ENCODE measurements around the gene CDRT4.

DNA sequence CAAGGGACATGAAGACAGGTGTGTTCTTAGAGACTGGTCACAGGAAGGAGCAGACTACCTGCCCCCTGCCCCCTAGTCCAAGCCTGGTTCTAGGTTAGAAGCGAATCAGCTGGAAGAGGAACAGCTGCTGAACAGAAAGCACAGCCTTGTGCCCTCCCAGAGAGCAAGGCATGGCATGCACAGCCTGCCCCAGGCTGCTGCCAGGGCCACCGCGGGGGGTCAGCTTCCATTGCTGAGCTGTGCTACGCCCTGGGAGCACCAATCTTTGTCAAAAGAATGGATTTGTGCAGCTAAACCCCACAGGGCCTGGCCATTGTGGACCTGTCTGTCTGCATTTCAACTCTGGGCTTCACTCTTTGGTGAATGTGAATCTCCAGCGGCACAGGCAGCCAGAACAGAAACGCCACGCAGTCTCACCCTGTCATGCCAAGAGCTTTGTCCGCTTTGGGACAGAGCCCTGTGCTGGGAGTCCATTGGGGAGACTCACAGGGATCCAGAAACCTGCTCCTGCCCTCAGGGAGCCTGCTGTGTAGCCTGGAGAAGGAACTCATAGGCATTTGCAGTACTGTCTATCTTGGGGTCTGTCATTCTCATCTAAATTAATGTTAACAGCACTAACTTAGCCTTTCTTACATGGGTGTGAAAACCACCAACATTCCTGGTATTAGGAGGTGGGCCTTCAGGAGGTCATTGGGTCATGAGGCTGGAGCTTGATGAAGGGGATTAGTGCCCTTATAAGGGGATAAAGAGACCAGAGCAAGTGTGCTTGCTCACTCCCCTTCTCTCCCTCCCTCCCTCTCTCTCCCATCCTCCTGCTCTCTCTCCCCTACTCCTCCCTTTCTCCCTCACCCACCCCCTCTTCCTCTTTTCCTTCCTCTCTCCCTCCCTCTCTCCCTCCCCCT, 25.6 kb upstream of the CDRT4 start:
- no peak for TF ChIP-seq STAT3 (IDR thresholded peaks at IDR 0.05; ENCODE audit: low read depth, low read length)
- TF ChIP-seq GABPA (IDR thresholded peaks at IDR 0.05; ENCODE audit: low read depth): no peak
- no peak for TF ChIP-seq CREM (IDR thresholded peaks at IDR 0.05; ENCODE audit: low read depth)
- no peak for TF ChIP-seq POLR2A (IDR thresholded peaks at IDR 0.05; ENCODE audit: low read depth, low read length)
- TF ChIP-seq, protein P1, sequence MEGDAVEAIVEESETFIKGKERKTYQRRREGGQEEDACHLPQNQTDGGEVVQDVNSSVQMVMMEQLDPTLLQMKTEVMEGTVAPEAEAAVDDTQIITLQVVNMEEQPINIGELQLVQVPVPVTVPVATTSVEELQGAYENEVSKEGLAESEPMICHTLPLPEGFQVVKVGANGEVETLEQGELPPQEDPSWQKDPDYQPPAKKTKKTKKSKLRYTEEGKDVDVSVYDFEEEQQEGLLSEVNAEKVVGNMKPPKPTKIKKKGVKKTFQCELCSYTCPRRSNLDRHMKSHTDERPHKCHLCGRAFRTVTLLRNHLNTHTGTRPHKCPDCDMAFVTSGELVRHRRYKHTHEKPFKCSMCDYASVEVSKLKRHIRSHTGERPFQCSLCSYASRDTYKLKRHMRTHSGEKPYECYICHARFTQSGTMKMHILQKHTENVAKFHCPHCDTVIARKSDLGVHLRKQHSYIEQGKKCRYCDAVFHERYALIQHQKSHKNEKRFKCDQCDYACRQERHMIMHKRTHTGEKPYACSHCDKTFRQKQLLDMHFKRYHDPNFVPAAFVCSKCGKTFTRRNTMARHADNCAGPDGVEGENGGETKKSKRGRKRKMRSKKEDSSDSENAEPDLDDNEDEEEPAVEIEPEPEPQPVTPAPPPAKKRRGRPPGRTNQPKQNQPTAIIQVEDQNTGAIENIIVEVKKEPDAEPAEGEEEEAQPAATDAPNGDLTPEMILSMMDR (IDR thresholded peaks at IDR 0.05 in 2 of 3, conservative IDR thresholded peaks at IDR 0.05 in 1 of 3; ENCODE audit: control insufficient read depth in 2 of 3, extremely low read depth in 1 of 3, insufficient read depth in 1 of 3, low read depth in 3 of 3, low read length in 3 of 3): no peak
- TF ChIP-seq, protein P2, sequence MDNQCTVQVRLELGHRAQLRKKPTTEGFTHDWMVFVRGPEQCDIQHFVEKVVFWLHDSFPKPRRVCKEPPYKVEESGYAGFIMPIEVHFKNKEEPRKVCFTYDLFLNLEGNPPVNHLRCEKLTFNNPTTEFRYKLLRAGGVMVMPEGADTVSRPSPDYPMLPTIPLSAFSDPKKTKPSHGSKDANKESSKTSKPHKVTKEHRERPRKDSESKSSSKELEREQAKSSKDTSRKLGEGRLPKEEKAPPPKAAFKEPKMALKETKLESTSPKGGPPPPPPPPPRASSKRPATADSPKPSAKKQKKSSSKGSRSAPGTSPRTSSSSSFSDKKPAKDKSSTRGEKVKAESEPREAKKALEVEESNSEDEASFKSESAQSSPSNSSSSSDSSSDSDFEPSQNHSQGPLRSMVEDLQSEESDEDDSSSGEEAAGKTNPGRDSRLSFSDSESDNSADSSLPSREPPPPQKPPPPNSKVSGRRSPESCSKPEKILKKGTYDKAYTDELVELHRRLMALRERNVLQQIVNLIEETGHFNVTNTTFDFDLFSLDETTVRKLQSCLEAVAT (IDR thresholded peaks at IDR 0.05): no peak
- no peak for TF ChIP-seq SMC3 (IDR thresholded peaks at IDR 0.05; ENCODE audit: borderline replicate concordance, low read length)
- no peak for TF ChIP-seq TAF1 (IDR thresholded peaks at IDR 0.05; ENCODE audit: borderline replicate concordance, low read depth, low read length)
- TF ChIP-seq NFIC (IDR thresholded peaks at IDR 0.05; ENCODE audit: low read depth, low read length): no peak
- no peak for TF ChIP-seq ZNF24 (IDR thresholded peaks at IDR 0.05)
- TF ChIP-seq IRF4 (IDR thresholded peaks at IDR 0.05; ENCODE audit: low read depth, low read length): no peak
- no peak for TF ChIP-seq ZNF384 (IDR thresholded peaks at IDR 0.05; ENCODE audit: borderline replicate concordance, low read depth, low read length)
- TF ChIP-seq, protein P3, sequence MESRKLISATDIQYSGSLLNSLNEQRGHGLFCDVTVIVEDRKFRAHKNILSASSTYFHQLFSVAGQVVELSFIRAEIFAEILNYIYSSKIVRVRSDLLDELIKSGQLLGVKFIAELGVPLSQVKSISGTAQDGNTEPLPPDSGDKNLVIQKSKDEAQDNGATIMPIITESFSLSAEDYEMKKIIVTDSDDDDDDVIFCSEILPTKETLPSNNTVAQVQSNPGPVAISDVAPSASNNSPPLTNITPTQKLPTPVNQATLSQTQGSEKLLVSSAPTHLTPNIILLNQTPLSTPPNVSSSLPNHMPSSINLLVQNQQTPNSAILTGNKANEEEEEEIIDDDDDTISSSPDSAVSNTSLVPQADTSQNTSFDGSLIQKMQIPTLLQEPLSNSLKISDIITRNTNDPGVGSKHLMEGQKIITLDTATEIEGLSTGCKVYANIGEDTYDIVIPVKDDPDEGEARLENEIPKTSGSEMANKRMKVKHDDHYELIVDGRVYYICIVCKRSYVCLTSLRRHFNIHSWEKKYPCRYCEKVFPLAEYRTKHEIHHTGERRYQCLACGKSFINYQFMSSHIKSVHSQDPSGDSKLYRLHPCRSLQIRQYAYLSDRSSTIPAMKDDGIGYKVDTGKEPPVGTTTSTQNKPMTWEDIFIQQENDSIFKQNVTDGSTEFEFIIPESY (IDR thresholded peaks at IDR 0.05): no peak
- no peak for TF ChIP-seq EGR1 (IDR thresholded peaks at IDR 0.05; ENCODE audit: borderline replicate concordance in 1 of 2, low read depth in 2 of 2, low read length in 2 of 2)
